ENCODE results near the gene CDK2.
"Not testable (repeated sequence)": the region's sequence is repeated elsewhere in the genome, so short reads cannot be mapped to it uniquely, and the experiment has no call there.

Gene CDK2

GRCh38 chr12:55979069-55979468 lies 12.4 kb downstream of the CDK2 start:
- no peak for DNase-seq (ENCODE audit: extremely low read depth, low read depth)
- H3K4me3 ChIP-seq (replicated peaks; ENCODE audit: low read depth, low read length), result no peak overlapping the region
- no peak for TF ChIP-seq CTCF (IDR thresholded peaks at IDR 0.05; ENCODE audit: low read depth, low read length, missing control alignments)

- not testable (repeated sequence) for H3K4me3 ChIP-seq (replicated peaks; ENCODE audit: low read depth, low read length); DNase-seq (ENCODE audit: extremely low read depth, low read depth)
These were observed 15.3 kb downstream of the CDK2 start for GRCh38 chr12:55981882-55982281.

GRCh38 chr12:55982319-55982936 lies 15.8 kb downstream of the CDK2 start:
- no peak for TF ChIP-seq CTCF (IDR thresholded peaks at IDR 0.05; ENCODE audit: low read depth, low read length, missing control alignments)
- no peak overlapping the region for H3K4me3 ChIP-seq (replicated peaks; ENCODE audit: low read depth, low read length)
- no peak for DNase-seq (ENCODE audit: extremely low read depth, low read depth)

- no peak for DNase-seq (ENCODE audit: extremely low read depth, low read depth)
- H3K4me3 ChIP-seq (replicated peaks; ENCODE audit: low read depth, low read length), result no peak overlapping the region
- no peak for TF ChIP-seq CTCF (IDR thresholded peaks at IDR 0.05; ENCODE audit: low read depth, low read length, missing control alignments)
These were observed 16.7 kb downstream of the CDK2 start for GRCh38 chr12:55983232-55983842.

GRCh38 chr12:55984861-55985260 lies 18.2 kb downstream of the CDK2 start:
- TF ChIP-seq CTCF (IDR thresholded peaks at IDR 0.05; ENCODE audit: low read depth, low read length, missing control alignments), result no peak
- no peak for DNase-seq (ENCODE audit: extremely low read depth, low read depth)

GRCh38 chr12:55985341-55985740 lies 18.7 kb downstream of the CDK2 start:
- H3K4me3 ChIP-seq (replicated peaks; ENCODE audit: low read depth, low read length), result no peak overlapping the region
- TF ChIP-seq CTCF (IDR thresholded peaks at IDR 0.05; ENCODE audit: low read depth, low read length, missing control alignments), result no peak
- DNase-seq (ENCODE audit: extremely low read depth, low read depth), result no peak

More at GRCh38 chr12:55984861-55985260, 18.2 kb downstream of the CDK2 start:
- H3K4me3 ChIP-seq (replicated peaks; ENCODE audit: low read depth, low read length), result no peak overlapping the region

GRCh38 chr12:55985976-55986375 lies 19.3 kb downstream of the CDK2 start:
- not testable (repeated sequence) for DNase-seq (ENCODE audit: extremely low read depth, low read depth); H3K4me3 ChIP-seq (replicated peaks; ENCODE audit: low read depth, low read length)

GRCh38 chr12:55991110-55991509 lies 24.5 kb downstream of the CDK2 start:
- no peak for TF ChIP-seq CTCF (IDR thresholded peaks at IDR 0.05; ENCODE audit: low read depth, low read length, missing control alignments)
- no peak for DNase-seq (ENCODE audit: extremely low read depth, low read depth)
- no peak overlapping the region for H3K4me3 ChIP-seq (replicated peaks; ENCODE audit: low read depth, low read length)
